Breast epithelium (tissue), 4 donors: ENCODE results near the gene RIPOR3. TPM values are rescaled to one million over a fixed set of nuclear protein-coding genes. Genes with fewer than 3 reads are reported as not detected.

ENCODE experiments used
- DNase-seq, 2 donors: peaks; one replicate each; pipeline ENCODE4 v3.0.0-alpha.2; 2019; ENCODE audit warnings: low spot score in 2 of 2
- H3K27ac ChIP-seq, 2 donors: fragments of 200-600 bp; sonication (generic) in 1 of 2; one replicate each; pipeline ENCODE4 v1.5.1; 2016 to 2019; ENCODE audit warnings: mild to moderate bottlenecking in 1 of 2
- H3K27me3 ChIP-seq, 2 donors: fragments of 200-600 bp; sonication (generic) in 1 of 2; one replicate each; pipeline versions ENCODE4 v1.5.1 to v1.6.0; 2017 to 2019; ENCODE audit warnings: control low read depth in 1 of 2, mild to moderate bottlenecking in 1 of 2
- H3K36me3 ChIP-seq: fragments of 200-600 bp; one replicate; pipeline ENCODE4 v1.5.1; 2019
- H3K4me1 ChIP-seq, 2 donors: fragments of 200-600 bp; sonication (generic); one replicate each; pipeline ENCODE4 v1.5.1; 2016 to 2019; ENCODE audit warnings: control low read depth in 1 of 2
- H3K4me3 ChIP-seq, 3 donors: fragments of 200-600 bp; sonication (generic); 1 replicate in 2 of 3; 2 replicates in 1 of 3; pipeline ENCODE4 v1.5.1; 2016 to 2019; ENCODE audit warnings: mild to moderate bottlenecking in 3 of 3, moderate library complexity in 2 of 3
- H3K9me3 ChIP-seq, 2 donors: fragments of 200-600 bp; sonication (generic) in 1 of 2; one replicate each; pipeline ENCODE4 v1.5.1; 2016 to 2019; ENCODE audit warnings: control low read depth in 1 of 2
- CTCF ChIP-seq, 3 donors: fragments of 450-650 bp; IDR thresholded peaks; one replicate each; pipeline ENCODE4 v1.5.1; 2016 to 2017; ENCODE audit warnings: antibody characterized with exemption in 3 of 3, mild to moderate bottlenecking in 3 of 3, moderate library complexity in 3 of 3
- POLR2A ChIP-seq: fragments of 450-650 bp; IDR thresholded peaks from one replicate; pipeline ENCODE4 v1.6.1; 2016; ENCODE audit warnings: antibody characterized with exemption, mild to moderate bottlenecking, moderate library complexity
- POLR2AphosphoS5 ChIP-seq, 3 donors: sonication (generic); formaldehyde crosslinking; IDR thresholded peaks; one replicate each; pipeline ENCODE4 v1.6.1; 2017; ENCODE audit warnings: antibody characterized with exemption in 3 of 3
- intact Hi-C: fragments of 100-400 bp; cut with DNase I; formaldehyde crosslinking; loops from one replicate; pipeline ENCODE4 v1.15.1; 2023; ENCODE audit warnings: low total_unique reads
- total RNA-seq, 3 donors: library from RNA; depleted of rRNA; stranded (reverse); fragments of >200 nt; gene quantifications; one replicate each; pipeline ENCODE4 v1.1.0, GENCODE V29; 2016

Gene RIPOR3
- total RNA-seq, 3 donors from 2014 or later, result 4.5 to 35.5 (median 26.9) TPM

DNA sequence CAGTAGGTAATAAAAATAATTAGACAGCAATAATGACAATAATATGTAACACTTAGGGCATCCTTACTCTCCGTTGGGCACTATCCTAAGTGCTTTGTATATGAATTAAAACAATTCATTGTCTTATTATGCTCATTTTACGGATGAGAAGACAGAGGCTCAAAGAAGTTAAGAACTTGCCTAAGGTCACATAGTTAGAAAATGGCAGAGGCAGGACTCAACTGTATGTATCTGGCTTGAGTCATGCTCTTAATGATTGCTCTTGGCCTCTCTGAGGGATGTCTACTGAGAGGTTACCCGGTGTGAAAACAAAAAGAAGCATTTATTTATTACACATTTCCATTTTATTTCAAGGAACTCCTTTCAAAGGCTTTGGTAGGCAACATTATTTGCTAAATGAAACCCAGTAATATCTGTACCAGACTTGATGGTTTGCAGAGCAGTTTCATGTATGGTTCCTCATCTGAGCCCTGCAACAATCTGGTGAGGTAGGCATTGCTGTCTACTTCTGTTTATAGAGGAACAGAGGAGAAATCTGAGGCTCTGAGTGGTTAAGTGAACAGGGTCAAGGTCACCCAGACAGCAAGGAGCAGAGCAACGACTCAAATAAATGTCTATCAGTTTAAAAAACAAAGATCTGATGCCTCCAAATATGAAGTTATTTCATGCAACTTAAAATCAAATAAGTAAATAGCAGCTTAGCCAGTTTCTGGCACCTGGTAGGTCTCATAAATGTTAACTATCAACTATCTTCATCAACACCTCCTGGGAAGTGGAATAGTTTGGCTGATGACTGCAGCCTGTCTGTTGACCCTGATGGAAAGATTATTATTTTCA is 35.8 kb upstream of the RIPOR3 start:
- Histone ChIP-seq H3K27me3 (no peaks in the 10 kb centered on the region), H3K9me3 (no peaks in the 10 kb centered on the region), H3K27ac (peak overlapping the region; percentile 77 to 93), H3K4me3 (no peak overlapping the region), H3K4me1 (peaks cover 0 to 9% of the 10 kb centered on the region in 2 donors), H3K36me3 (no peaks in the 10 kb centered on the region)
- intact Hi-C loops, result no loop called here
- no peak for DNase-seq
- TF ChIP-seq POLR2AphosphoS5 (IDR thresholded peaks at IDR 0.05), result no peak
- no peak for TF ChIP-seq POLR2A
- no peak for TF ChIP-seq CTCF (IDR thresholded peaks at IDR 0.05)

GRCh38 chr20:50725724-50726005 is 34.3 kb upstream of the RIPOR3 start:
- Histone ChIP-seq H3K27me3 (no peaks in the 10 kb centered on the region), H3K36me3 (no peaks in the 10 kb centered on the region), H3K27ac (peak overlapping the region in 1 of 2 donors; percentile 65), H3K9me3 (no peaks in the 10 kb centered on the region), H3K4me1 (peaks cover 0 to 9% of the 10 kb centered on the region in 2 donors), H3K4me3 (no peak overlapping the region)
- TF ChIP-seq POLR2A, result no peak
- TF ChIP-seq POLR2AphosphoS5 (IDR thresholded peaks at IDR 0.05), result no peak
- TF ChIP-seq CTCF (IDR thresholded peaks at IDR 0.05), result no peak
- intact Hi-C loops, result no loop called here
- no peak for DNase-seq

GRCh38 chr20:50724851-50725723 is 33.7 kb upstream of the RIPOR3 start:
- H3K36me3 ChIP-seq, result no peaks in the 10 kb centered on the region
- no peaks in the 10 kb centered on the region for H3K27me3 ChIP-seq
- intact Hi-C loops, result no loop called here
- peak; percentile 73 to 89 for DNase-seq
- peaks cover 0 to 9% of the 10 kb centered on the region in 2 donors for H3K4me1 ChIP-seq
- no peak for TF ChIP-seq POLR2AphosphoS5 (IDR thresholded peaks at IDR 0.05)
- no peak for TF ChIP-seq POLR2A
- H3K27ac ChIP-seq, result peak overlapping the region; percentile 65 to 76
- peak overlapping the region in 1 of 3 donors; percentile 19 for H3K4me3 ChIP-seq
- no peaks in the 10 kb centered on the region for H3K9me3 ChIP-seq

- Histone ChIP-seq H3K36me3 (no peaks in the 10 kb centered on the region), H3K27me3 (no peaks in the 10 kb centered on the region), H3K9me3 (no peaks in the 10 kb centered on the region), H3K4me1 (peaks cover 0 to under 1% of the 10 kb centered on the region in 2 donors), H3K27ac (peak overlapping the region; percentile 65 to 76), H3K4me3 (peak overlapping the region in 1 of 3 donors; percentile 19)
- no peak for DNase-seq
- TF ChIP-seq CTCF (IDR thresholded peaks at IDR 0.05), result no peak
- no peak for TF ChIP-seq POLR2A
- no peak for TF ChIP-seq POLR2AphosphoS5 (IDR thresholded peaks at IDR 0.05)
- intact Hi-C loops, result no loop called here
Observed at GRCh38 chr20:50724112-50724725, 32.9 kb upstream of the RIPOR3 start.

- Histone ChIP-seq H3K9me3 (no peaks in the 10 kb centered on the region), H3K27me3 (no peaks in the 10 kb centered on the region), H3K36me3 (no peaks in the 10 kb centered on the region), H3K4me3 (no peak overlapping the region), H3K4me1 (no peaks in the 10 kb centered on the region), H3K27ac (no peak overlapping the region)
- DNase-seq, result no peak
- TF ChIP-seq POLR2A, result no peak
- no peak for TF ChIP-seq POLR2AphosphoS5 (IDR thresholded peaks at IDR 0.05)
- TF ChIP-seq CTCF (IDR thresholded peaks at IDR 0.05), result no peak
- intact Hi-C loops, result no loop called here
Observed at GRCh38 chr20:50723672-50724071, 32.3 kb upstream of the RIPOR3 start.
